ENCODE results near the gene KIAA1328.

The KIAA1328 gene

DNA sequence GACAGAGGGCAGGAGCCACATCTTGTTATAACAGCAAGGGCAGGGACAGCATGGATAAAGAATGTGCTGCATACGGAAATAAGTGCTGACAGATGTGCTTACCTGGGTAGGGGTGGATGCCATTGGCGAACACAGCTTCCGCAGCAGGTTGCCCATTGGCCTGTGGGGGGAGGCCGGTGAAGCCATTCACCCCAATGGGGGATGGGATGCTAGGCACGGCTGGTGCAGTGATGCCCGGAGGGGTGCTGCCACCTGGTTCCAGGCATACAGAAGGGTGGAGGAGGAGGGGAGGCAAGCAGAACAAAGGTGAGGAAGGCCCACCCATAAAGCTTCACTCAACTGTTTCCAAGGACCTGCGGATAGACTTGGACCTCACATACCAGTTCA lies 441.7 kb downstream of the KIAA1328 start:
- H3K27me3 ChIP-seq, result peaks cover 0 to 45% of the 10 kb centered on the region in 2 donors
- H3K36me3 ChIP-seq, result no peaks in the 10 kb centered on the region
- no peak for DNase-seq
- intact Hi-C loops (cut with DNase I; ENCODE audit: low total_unique reads), result no loop called here
- peaks cover 0 to 5% (median 0%) of the 10 kb centered on the region in 4 donors for H3K4me1 ChIP-seq
- no peak overlapping the region for H3K4me3 ChIP-seq
- no peak overlapping the region for H3K27ac ChIP-seq
- H3K9me3 ChIP-seq, result peaks cover 0 to 4% (median 0%) of the 10 kb centered on the region in 3 donors
- TF ChIP-seq, protein P1, sequence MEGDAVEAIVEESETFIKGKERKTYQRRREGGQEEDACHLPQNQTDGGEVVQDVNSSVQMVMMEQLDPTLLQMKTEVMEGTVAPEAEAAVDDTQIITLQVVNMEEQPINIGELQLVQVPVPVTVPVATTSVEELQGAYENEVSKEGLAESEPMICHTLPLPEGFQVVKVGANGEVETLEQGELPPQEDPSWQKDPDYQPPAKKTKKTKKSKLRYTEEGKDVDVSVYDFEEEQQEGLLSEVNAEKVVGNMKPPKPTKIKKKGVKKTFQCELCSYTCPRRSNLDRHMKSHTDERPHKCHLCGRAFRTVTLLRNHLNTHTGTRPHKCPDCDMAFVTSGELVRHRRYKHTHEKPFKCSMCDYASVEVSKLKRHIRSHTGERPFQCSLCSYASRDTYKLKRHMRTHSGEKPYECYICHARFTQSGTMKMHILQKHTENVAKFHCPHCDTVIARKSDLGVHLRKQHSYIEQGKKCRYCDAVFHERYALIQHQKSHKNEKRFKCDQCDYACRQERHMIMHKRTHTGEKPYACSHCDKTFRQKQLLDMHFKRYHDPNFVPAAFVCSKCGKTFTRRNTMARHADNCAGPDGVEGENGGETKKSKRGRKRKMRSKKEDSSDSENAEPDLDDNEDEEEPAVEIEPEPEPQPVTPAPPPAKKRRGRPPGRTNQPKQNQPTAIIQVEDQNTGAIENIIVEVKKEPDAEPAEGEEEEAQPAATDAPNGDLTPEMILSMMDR (IDR thresholded peaks at IDR 0.05), result no peak

DNA sequence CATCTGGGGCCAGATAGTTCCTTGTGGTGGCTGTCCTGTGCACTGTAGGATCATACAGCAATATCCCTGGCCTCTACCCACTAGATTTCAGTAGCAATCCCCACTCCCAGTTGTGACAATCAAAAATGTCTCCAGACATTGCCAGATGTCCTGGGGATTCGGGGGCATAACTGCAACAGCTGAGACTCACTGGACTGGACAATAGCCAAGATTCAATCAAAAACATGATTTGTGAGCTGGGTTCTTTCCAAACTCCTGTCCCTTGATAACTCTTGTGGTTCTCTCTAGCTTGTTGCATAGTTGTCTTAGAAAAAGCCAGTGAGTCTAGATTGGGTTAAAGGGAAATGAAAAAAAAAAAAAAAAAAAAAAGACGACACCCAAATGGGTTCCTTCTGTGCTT lies 443.3 kb downstream of the KIAA1328 start:
- Histone ChIP-seq H3K27ac (no peak overlapping the region), H3K9me3 (peaks cover 0 to 8% (median 0%) of the 10 kb centered on the region in 3 donors), H3K36me3 (no peaks in the 10 kb centered on the region), H3K4me3 (no peak overlapping the region), H3K4me1 (peaks cover 0 to 5% (median 0%) of the 10 kb centered on the region in 4 donors), H3K27me3 (peaks cover 0 to 51% of the 10 kb centered on the region in 2 donors)
- intact Hi-C loops (cut with DNase I; ENCODE audit: low total_unique reads), result no loop called here
- DNase-seq, result no peak
- TF ChIP-seq, protein P1 (IDR thresholded peaks at IDR 0.05), result no peak

DNA sequence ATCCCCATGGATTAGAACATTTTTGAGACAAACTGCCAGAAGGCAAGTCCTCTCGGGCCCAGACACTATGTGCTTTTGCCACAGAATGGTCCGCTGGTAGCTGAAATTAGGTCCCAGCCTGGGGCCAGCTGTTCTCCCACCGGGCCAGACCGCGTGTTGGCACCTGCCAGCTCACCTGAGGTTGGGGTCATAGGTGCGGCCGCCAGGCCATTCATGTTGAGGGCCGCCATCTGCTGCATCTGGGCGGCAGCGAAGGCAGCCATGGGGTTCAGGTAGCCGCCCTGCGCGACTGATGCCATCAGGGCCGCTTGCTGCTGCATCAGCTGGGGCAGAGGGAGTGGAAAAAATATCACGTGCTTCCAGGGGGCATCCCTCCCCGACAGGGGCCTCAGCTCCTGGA lies 443.9 kb downstream of the KIAA1328 start:
- intact Hi-C loops (cut with DNase I; ENCODE audit: low total_unique reads), result no loop called here
- Histone ChIP-seq H3K4me3 (no peak overlapping the region), H3K27ac (no peak overlapping the region), H3K27me3 (peaks cover 0 to 50% of the 10 kb centered on the region in 2 donors), H3K9me3 (peaks cover 0 to 8% (median 0%) of the 10 kb centered on the region in 3 donors), H3K36me3 (no peaks in the 10 kb centered on the region), H3K4me1 (peaks cover 0 to 5% (median 0%) of the 10 kb centered on the region in 4 donors)
- DNase-seq, result no peak
- TF ChIP-seq, protein P1 (IDR thresholded peaks at IDR 0.05), result no peak

DNA sequence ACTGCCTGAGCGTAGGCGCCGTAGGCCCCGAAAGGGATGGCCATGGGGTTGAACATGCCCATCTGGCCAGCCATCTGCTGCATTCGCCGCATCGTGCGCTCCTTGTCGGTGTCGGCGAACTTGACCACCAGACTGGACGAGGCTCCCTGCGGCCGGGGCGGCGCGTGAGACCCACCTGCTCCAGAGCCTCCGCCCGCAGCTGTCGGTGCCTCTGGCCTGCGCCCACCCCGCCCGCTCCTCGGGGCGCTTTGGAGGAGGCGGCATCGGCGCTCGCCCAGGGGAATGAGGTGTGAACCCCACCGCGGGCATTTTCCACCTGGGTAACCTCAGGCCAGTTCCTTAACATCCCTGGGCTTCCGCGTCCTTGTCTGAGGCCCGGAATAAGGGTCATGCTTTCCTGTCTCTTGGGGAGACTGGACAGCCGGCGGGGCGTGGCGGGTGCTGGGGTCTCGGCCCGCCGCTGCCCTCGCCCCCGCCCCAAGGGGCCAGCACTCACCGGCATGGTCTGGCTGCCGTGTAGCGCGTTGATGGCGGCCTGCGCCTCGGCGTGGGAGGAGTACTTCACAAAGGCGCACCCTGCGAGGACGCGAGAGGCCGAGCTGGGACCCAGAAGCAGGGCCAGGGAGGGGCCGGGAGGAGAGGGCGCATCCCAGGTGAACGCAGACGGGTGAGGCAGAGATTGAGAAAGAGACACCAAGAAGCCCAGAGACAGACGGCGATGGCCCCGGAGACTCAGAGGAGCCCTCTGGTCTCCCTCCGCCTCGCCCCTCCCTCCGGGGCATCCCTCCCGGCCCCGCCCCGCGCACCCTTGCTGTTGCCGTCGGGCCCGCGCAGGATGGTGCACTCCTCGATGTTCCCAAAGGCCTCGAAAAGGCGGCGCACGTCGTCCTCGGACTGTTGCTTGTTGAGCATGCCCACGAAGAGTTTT lies 445.6 kb downstream of the KIAA1328 start:
- H3K4me3 ChIP-seq, result no peak overlapping the region
- H3K27ac ChIP-seq, result no peak overlapping the region
- TF ChIP-seq, protein P1 (IDR thresholded peaks at IDR 0.05), result no peak
- H3K9me3 ChIP-seq, result peaks cover 0 to 8% (median 0%) of the 10 kb centered on the region in 3 donors
- no peaks in the 10 kb centered on the region for H3K36me3 ChIP-seq
- DNase-seq, result no peak
- H3K4me1 ChIP-seq, result peaks cover 0 to 5% (median 0%) of the 10 kb centered on the region in 4 donors
- peaks cover 0 to 65% of the 10 kb centered on the region in 2 donors for H3K27me3 ChIP-seq
- intact Hi-C loops (cut with DNase I; ENCODE audit: low total_unique reads), result no loop called here

DNA sequence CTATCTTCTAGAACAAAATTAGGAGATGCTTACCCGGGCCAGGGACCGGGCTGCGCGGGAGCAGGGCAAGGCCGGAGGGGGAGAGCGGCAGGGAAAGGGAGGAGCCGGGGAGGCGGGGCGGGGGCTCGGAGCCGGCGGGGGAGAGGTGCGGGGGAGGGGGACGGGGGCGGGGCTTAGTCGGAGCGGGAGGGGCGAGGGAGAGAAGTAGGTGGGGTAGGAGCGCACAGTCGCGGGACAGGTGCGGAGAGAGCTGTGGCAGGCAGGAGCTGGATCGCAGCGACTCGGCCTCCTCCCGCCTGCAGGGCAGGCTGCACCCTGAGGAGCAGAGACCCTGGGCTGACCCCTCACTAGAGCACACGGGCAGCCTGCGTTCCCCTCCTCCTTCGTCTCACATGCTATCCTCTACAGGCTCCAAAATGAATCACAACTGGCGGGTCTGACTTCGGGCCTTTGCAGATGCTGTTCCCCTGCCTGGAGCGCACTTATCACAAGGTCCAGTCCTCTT lies 446.4 kb downstream of the KIAA1328 start:
- Histone ChIP-seq H3K9me3 (peaks cover 0 to 8% (median 0%) of the 10 kb centered on the region in 3 donors), H3K27me3 (peaks cover 0 to 71% of the 10 kb centered on the region in 2 donors), H3K36me3 (no peaks in the 10 kb centered on the region), H3K4me3 (no peak overlapping the region), H3K27ac (no peak overlapping the region), H3K4me1 (peaks cover 0 to 5% (median 0%) of the 10 kb centered on the region in 4 donors)
- no peak for DNase-seq
- intact Hi-C loops (cut with DNase I; ENCODE audit: low total_unique reads), result no loop called here
- TF ChIP-seq, protein P1 (IDR thresholded peaks at IDR 0.05), result no peak
